ENCODE results near the gene ATP5F1E.
"Not testable (repeated sequence)": the region's sequence is repeated elsewhere in the genome, so short reads cannot be mapped to it uniquely, and the experiment has no call there.

ATP5F1E gene

DNA sequence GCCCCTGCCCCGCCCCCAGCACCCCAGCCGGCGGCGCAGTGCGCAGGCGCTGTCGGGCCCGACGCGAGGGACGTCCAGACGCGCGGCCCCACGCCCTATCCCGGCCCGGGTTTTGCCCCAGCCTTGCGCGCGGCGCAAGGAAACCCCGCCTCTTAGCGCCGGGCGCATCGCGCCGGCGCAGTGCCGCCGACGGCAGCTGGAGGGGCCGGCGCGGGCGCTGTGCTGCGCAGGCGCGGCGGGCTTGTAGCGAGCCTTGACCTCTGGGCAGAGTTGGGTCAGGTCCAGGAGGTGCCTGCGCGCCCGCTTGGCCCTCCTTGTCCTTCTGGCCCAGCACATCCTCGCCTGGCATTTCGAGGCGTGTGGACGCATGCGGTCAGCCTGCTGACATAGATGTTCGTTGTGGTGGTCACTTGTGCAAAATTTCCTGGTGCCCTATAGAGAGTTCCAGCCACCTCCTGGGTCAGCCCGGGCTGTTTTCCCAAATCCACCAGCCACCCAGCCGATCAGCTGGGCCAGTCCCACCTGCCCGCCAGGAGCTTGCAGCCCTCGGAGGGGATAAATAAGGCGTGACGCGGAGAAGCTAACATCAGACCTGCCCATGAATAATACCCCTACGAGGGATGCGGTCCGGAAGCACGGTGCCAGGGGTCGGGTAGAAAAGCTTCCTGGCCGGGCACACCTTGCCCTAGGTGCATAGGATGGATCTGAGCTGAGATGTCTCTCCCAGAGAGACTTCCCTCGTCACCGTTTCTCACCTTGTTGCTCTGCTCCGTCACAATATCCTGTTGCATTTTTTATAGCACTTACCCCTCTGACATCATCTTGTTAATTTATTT lies 10.9 kb upstream of the ATP5F1E start:
- DNase-seq (ENCODE audit: low read depth): peak; percentile 76

DNA sequence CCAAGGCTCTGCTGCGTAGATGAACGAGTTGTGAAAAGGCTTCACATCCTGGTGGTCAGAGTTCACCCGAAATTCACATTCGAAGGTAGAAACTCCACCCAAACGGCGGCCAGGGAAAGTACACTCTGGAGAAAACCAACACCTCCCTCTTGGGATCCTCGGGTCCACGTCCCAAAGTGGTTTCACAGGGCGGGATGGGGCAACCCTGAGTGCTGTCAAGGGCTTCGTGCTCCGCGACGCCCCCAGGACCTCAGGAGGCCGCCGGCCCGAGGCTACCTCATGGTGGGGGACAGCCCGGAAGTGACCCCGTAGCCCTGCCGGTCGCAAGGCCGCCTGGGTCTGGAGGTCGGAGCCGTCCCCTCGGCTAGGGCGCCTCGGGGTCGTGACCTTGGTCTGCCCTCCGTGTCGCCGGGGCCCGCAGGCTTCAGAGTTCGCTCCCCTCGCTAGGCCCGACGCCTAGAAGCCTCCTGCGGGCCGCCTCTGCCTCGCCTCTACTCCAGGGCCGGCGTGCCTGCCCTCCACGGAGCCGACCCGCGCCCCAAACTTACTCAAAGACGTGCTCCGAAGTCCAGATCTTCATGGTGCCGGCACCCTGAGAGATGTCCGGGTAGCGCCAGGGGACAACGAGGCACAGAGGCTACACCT lies 10.1 kb upstream of the ATP5F1E start, which contains the start of gene PRELID3B:
TSS of gene PRELID3B (minus strand) at position 636 of the 645 bp plus-strand sequence. CDS start at position 580, 56 bp downstream.
- DNase-seq (ENCODE audit: low read depth): peak; percentile 8

DNA sequence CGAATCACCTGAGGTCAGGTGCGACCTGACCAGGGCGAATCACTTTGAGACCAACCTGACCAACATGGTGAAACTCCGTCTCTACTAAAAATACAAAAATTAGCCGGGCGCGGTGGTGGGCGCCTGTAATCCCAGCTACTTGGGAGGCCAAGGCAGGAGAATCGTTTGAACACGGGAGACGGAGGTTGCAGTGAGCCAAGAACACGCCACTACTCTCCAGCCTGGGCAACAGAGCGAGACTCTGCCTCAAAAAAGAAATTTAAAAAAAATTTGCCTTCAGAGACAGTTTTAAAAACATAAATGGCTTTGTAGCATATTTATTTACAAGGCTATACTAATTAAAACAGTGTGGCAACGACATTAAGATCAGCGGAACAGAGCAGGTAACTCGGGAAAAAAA lies 9.4 kb upstream of the ATP5F1E start:
- not testable (repeated sequence) for DNase-seq (ENCODE audit: low read depth)

DNA sequence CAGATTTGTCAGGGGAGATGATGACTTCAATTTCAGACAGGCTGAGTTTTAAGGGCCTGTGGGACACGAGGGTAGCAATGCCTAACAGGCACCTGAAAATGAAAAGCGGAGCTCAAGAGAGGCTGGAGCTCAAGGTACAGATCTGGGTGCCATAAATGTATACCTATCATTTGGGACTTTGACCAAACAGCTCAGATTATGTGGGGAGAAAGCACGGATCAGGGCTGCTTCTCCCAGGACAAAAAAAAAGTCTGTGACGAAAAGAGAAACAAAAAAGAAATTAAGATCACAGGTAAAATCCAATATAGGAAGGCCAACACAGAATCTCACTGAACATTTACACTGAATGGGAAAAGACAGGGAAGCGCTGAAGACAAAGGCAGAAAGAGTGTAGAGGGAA lies 8.5 kb upstream of the ATP5F1E start:
- no peak for DNase-seq (ENCODE audit: low read depth)

DNA sequence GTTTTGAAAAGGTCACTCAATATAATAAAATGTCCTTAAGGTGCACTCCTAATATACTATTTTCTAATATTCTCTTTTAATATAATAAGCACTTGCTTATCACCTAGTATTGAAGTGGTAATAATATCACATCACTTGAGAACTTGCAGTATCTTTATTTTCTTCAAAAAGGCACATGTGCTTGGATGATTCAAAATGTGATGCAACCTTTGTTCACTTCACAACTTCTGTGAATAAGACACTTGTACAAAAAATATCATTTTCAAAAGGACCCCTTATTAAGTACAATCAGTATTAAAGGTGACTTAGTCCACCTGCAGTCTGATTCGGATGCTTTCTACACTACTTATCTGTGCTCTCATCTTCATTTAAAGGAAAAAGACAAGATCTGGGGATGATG lies 7.1 kb upstream of the ATP5F1E start:
- peak; percentile 62 for DNase-seq (ENCODE audit: low read depth)

- no peak for DNase-seq (ENCODE audit: low read depth)
These were observed 5.3 kb upstream of the ATP5F1E start for GRCh38 chr20:59037386-59037785.

- DNase-seq (ENCODE audit: low read depth): no peak
These were observed 3.2 kb upstream of the ATP5F1E start for GRCh38 chr20:59035381-59035780.

GRCh38 chr20:59033616-59034165 lies 1.6 kb upstream of the ATP5F1E start:
- no peak for DNase-seq (ENCODE audit: low read depth)

GRCh38 chr20:59033093-59033492 lies 958 bp upstream of the ATP5F1E start:
- DNase-seq (ENCODE audit: low read depth): no peak

GRCh38 chr20:59032713-59033059 lies 551 bp upstream of the ATP5F1E start:
- DNase-seq (ENCODE audit: low read depth): peak; percentile 32

DNA sequence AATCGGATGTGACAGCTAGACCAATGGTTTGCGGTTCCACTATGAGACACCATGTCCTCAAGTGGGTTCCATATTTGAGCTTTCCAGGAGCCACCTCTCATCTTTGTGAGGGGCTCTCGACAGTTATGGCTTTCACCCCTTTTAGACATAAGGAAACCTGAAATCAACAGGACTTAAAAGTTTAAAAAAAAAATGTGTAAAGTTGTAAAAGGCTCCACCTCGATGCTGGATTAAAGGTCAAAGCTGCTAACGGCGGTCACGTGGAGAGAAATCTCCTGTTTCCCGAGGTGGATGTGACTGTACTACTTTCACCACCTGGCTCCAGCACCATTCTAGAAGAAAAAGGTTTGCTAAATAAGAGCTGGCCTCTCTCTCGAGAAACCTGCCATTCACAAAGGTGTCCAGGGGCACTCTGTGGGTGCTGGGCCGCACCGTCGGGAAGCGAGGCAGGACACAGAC lies 542 bp downstream of the ATP5F1E start:
- DNase-seq (ENCODE audit: low read depth): no peak

DNA sequence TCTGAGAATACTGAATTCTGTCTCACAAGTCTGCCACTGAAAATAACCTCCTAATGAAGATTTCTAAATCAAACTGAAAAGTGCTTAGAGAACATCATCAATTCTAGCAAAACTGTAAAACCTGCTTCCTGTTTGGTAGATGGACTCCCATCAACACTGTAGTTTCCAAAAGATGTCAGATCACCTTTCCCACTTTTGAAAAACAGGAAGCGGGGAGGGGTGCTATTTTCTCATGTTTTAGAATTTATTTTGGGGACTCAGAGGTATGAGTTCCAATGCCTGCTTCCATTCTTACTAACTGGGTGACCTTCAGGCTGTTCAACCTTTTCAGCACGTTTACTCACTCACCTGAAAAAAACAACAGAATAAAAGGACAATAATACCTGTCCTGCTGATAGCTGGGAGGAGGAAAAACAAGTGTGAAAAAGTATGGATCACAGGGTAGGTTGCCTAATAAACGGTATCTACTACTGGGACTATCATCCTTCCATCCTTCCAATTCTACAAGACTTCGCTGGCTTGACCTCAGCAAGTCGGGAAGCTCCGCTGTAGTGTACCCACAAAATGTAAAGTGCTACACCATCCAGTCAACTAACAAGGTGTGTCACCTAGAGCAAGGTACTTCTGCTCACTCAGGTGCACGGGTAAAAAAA lies 1.1 kb downstream of the ATP5F1E start:
- no peak for DNase-seq (ENCODE audit: low read depth)

- DNase-seq (ENCODE audit: low read depth): no peak
These were observed 3.3 kb downstream of the ATP5F1E start for GRCh38 chr20:59028812-59029211.

DNA sequence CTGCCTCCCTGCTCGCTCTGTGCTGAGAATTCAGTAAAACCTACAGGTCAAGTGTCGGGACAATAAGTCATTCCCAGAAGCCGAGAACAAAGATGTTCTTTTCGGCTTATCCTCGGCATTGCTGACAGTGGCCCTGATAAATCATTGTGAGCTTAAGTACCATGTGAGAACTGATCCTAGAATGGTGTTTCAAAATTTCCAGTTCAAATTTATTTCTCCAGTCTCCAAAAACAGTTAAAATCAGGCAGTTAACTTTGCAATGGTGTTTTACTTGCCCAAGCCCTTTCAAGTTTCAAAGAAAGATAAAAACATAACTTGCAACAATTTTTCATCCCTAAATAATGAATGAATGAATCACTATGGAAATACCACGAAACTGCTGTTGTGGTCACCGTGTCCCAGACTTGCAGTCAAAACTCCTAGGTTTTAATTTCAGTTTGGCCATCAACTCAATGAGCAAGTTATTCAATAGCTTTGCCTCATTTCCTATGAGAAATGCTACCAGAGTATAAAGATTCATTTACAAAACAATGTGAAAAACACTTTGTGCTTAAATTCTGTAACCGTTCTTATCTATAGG lies 4.3 kb downstream of the ATP5F1E start:
- peak; percentile 81 for DNase-seq (ENCODE audit: low read depth)

GRCh38 chr20:59026904-59027740 lies 5.0 kb downstream of the ATP5F1E start:
- no peak for DNase-seq (ENCODE audit: low read depth)

GRCh38 chr20:59025511-59025910 lies 6.6 kb downstream of the ATP5F1E start:
- no peak for DNase-seq (ENCODE audit: low read depth)

DNA sequence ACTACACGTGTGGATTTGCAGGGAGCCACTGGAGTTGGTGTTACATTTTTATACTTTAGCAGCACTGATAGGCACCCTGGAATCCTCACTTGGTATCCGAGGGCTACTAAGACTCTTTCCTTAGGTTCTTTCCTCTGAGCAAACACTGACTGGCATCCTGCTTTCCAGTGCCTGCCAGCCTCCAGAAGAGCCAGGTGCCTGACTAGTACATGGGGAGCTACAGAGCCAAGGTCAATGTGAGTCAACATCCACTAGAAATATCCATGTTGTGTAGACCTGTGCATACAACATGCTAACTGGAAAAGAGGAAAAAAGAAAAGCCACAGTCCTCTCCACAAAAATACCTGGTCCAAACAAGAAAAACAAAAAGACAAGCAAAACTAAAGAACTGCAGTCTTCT lies 7.0 kb downstream of the ATP5F1E start:
- no peak for DNase-seq (ENCODE audit: low read depth)

GRCh38 chr20:59024111-59024530 lies 8.0 kb downstream of the ATP5F1E start:
- no peak for DNase-seq (ENCODE audit: low read depth)

GRCh38 chr20:59023616-59024015 lies 8.5 kb downstream of the ATP5F1E start:
- DNase-seq (ENCODE audit: low read depth): no peak

GRCh38 chr20:59022754-59023153 lies 9.4 kb downstream of the ATP5F1E start:
- no peak for DNase-seq (ENCODE audit: low read depth)

DNA sequence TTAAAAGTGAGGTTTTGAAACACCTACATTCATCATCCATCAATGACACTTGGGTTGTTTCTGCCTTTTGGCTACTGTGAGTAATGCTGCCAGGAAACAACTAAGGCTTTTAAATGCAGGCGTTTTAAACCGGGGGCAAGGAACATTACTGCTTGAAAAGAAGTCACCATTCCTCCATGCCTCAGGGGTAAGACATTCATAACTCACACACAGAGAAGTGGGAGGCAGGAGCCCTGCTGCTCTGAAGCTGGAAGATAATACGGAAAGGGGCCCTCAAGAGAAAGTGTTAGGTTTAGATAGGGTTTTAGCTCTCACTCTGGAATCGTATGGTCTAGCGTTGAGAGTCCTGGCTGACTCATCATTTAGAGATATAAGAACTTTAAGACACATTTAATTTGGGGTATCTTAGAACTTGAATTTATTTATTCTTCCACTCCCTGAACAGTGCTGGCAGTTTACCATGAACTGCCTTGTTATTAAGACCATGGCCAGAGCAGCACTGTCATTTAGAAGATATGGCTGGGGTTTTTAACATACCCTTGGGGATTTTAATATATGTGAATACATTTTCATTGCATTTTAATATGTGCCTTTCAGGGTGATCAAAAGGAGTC lies 11.1 kb downstream of the ATP5F1E start:
- DNase-seq (ENCODE audit: low read depth): peak; percentile 82
